K562 (cell line): ENCODE results near the gene AFDN. TPM values are rescaled to one million over a fixed set of nuclear protein-coding genes. Genes with fewer than 3 reads are reported as not detected.
A peak's percentile ranks its signal among the peaks of the same experiment; 100 is the strongest.

Experiments
- ATF3 ChIP-seq, 2 experiments: fragments of 450-650 bp in 1 of 2; sonication (generic) in 1 of 2; formaldehyde crosslinking in 1 of 2; IDR thresholded peaks in 1 of 2; conservative IDR thresholded peaks in 1 of 2; 2 replicates each; pipeline versions ENCODE4 v1.6.1 to v1.8.1; 2016 to 2023; ENCODE audit warnings: mild to moderate bottlenecking in 2 of 2, moderate library complexity in 2 of 2, inconsistent platforms in 1 of 2, missing genetic modification reagents in 1 of 2
- C11orf30 ChIP-seq: fragments of 450-650 bp; IDR thresholded peaks from 2 replicates; pipeline ENCODE4 v1.6.1; 2016; ENCODE audit warnings: low read depth, mild to moderate bottlenecking
- CREBBP ChIP-seq: IDR thresholded peaks from one replicate; pipeline ENCODE4 v1.6.1; 2012; ENCODE audit warnings: low read depth, mild to moderate bottlenecking, control low read depth, inconsistent platforms, low read length
- E2F4 ChIP-seq: sonication (generic); formaldehyde crosslinking; IDR thresholded peaks from 2 replicates; pipeline ENCODE4 v1.8.0; 2022; ENCODE audit warnings: mild to moderate bottlenecking, low read depth, missing genetic modification reagents
- ESRRA ChIP-seq: fragments of 450-650 bp; IDR thresholded peaks from 2 replicates; pipeline ENCODE4 v1.6.1; 2014; ENCODE audit warnings: low read depth, mild to moderate bottlenecking, moderate library complexity, borderline replicate concordance
- ETS2 ChIP-seq: IDR thresholded peaks from 2 replicates; pipeline ENCODE4 v1.6.1; 2016; ENCODE audit warnings: borderline replicate concordance, missing genetic modification characterization, mild to moderate bottlenecking, moderate library complexity, missing compliant biosample characterization; ENCODE audit not compliant: poor library complexity, severe bottlenecking
- FOS ChIP-seq: IDR thresholded peaks from 3 replicates; pipeline ENCODE4 v1.6.1; 2011; ENCODE audit not compliant: insufficient read length; ENCODE audit errors: extremely low read depth
- GATA2 ChIP-seq: sonication (generic); formaldehyde crosslinking; IDR thresholded peaks from 2 replicates; pipeline ENCODE4 v1.4.0; 2020; ENCODE audit warnings: mild to moderate bottlenecking, missing genetic modification reagents
- HCFC1 ChIP-seq: IDR thresholded peaks from 2 replicates; pipeline ENCODE4 v1.6.1; 2012; ENCODE audit warnings: low read depth, low read length, improper control_type of control experiment
- HMG20A ChIP-seq: fragments of 450-650 bp; formaldehyde crosslinking; conservative IDR thresholded peaks from 2 replicates; pipeline ENCODE4 v1.4.0; 2020; ENCODE audit warnings: mild to moderate bottlenecking, mixed read lengths
- KDM4B ChIP-seq, 2 experiments: fragments of 450-650 bp in 1 of 2; sonication (generic) in 1 of 2; IDR thresholded peaks; 2 replicates each; pipeline ENCODE4 v1.6.1; 2016 to 2017; ENCODE audit warnings: borderline replicate concordance in 2 of 2, antibody characterized with exemption in 1 of 2, low read depth in 1 of 2, mild to moderate bottlenecking in 1 of 2
- KLF16 ChIP-seq: IDR thresholded peaks from 2 replicates; pipeline ENCODE4 v1.6.1; 2016; ENCODE audit warnings: antibody characterized with exemption
- MBD1 ChIP-seq: fragments of 250-450 bp; sonication (Bioruptor Pico); IDR thresholded peaks from 2 replicates; pipeline ENCODE4 v1.8.0; 2022; ENCODE audit warnings: inconsistent platforms
- NFIX ChIP-seq: fragments of 250-450 bp; sonication (Bioruptor Pico); IDR thresholded peaks from 2 replicates; pipeline ENCODE4 v1.4.0; 2020; ENCODE audit warnings: low read depth, mild to moderate bottlenecking, moderate library complexity
- NONO ChIP-seq, 2 experiments: fragments of 200-400 bp in 1 of 2; fragments of 450-650 bp in 1 of 2; formaldehyde crosslinking in 1 of 2; IDR thresholded peaks; 2 replicates each; pipeline ENCODE4 v1.6.1; 2017; ENCODE audit warnings: low read depth in 2 of 2, mild to moderate bottlenecking in 2 of 2, moderate library complexity in 2 of 2, low read length in 1 of 2
- PHB ChIP-seq: fragments of 250-450 bp; sonication (Bioruptor Pico); IDR thresholded peaks from 2 replicates; pipeline ENCODE4 v1.5.0; 2021
- PRPF4 ChIP-seq: fragments of 200-400 bp; formaldehyde crosslinking; IDR thresholded peaks from one replicate; pipeline ENCODE4 v1.6.1; 2017; ENCODE audit warnings: low read length, low read depth, mild to moderate bottlenecking; ENCODE audit not compliant: insufficient read depth, poor library complexity, severe bottlenecking
- RB1 ChIP-seq: fragments of 450-650 bp; IDR thresholded peaks from 2 replicates; pipeline ENCODE4 v1.6.1; 2017; ENCODE audit warnings: low read depth, mild to moderate bottlenecking
- RBFOX2 ChIP-seq: fragments of 200-400 bp; formaldehyde crosslinking; IDR thresholded peaks from 2 replicates; pipeline ENCODE4 v1.6.1; 2017; ENCODE audit warnings: low read depth, mild to moderate bottlenecking, low read length, moderate library complexity
- TCF3 ChIP-seq: sonication (generic); formaldehyde crosslinking; IDR thresholded peaks from 2 replicates; pipeline ENCODE4 v1.4.0; 2020; ENCODE audit warnings: mild to moderate bottlenecking, missing genetic modification reagents
- XRCC5 ChIP-seq: fragments of 200-400 bp; formaldehyde crosslinking; IDR thresholded peaks from 2 replicates; pipeline ENCODE4 v1.6.1; 2017; ENCODE audit warnings: low read depth, mild to moderate bottlenecking, low read length
- ZNF253 ChIP-seq: fragments of 250-450 bp; sonication (Bioruptor Pico); conservative IDR thresholded peaks from 2 replicates; pipeline ENCODE4 v1.6.1; 2021; ENCODE audit warnings: mild to moderate bottlenecking
- ZNF444 ChIP-seq: fragments of 250-450 bp; sonication (Bioruptor Pico); IDR thresholded peaks from 2 replicates; pipeline ENCODE4 v1.4.0; 2020; ENCODE audit warnings: mild to moderate bottlenecking, moderate library complexity
- ZNF507 ChIP-seq: conservative IDR thresholded peaks from 2 replicates; pipeline ENCODE4 v1.6.1; 2017; ENCODE audit warnings: missing genetic modification characterization, missing compliant biosample characterization
- polyA plus RNA-seq, 8 experiments: library from polyadenylated mRNA; depleted of rRNA in 4 of 8; stranded (reverse) in 5 of 8; unstranded in 3 of 8; fragments of >200 nt; fragmentation: Nextera tagmentation in 2 of 8; fragmentation: Illumina TruSeq in 1 of 8; extraction: Ambion mirVana in 2 of 8; extraction: Trizol in 1 of 8; gene quantifications; 2 replicates each; pipeline versions ENCODE4 v1.2.1 to v1.2.3, GENCODE V29; 2011 to 2014; ENCODE audit warnings: inconsistent platforms in 1 of 8, missing spikeins in 1 of 8
- total RNA-seq, 7 experiments: library from RNA; depleted of rRNA in 6 of 7; stranded (reverse); fragments of >200 nt in 6 of 7; fragmentation: Illumina TruSeq in 2 of 7; extraction: Trizol in 2 of 7; gene quantifications; 2 replicates each; pipeline versions ENCODE4 v1.2.1 to v1.2.3, GENCODE V29; 2011 to 2021; ENCODE audit warnings: low replicate concordance in 1 of 7

The AFDN gene
- total and polyA plus RNA-seq, 9 of the 15 experiments (the other 6 are each of a cell fraction or from before 2014, with no cell fraction given) = 7.2 to 129 (median 105) TPM

- peak in 1 of 2 experiments; percentile 65; a peak in 1 of 4 replicates for TF ChIP-seq NONO (IDR thresholded peaks at IDR 0.05; ENCODE audit: low read depth in 2 of 2, low read length in 1 of 2)
- no peak for TF ChIP-seq ZNF253
- TF ChIP-seq ETS2 (tag) = no peak
- no peak for TF ChIP-seq HMG20A
- no peak for TF ChIP-seq ZNF444 (CRISPR knock-in tag)
- no peak for TF ChIP-seq XRCC5
- no peak for TF ChIP-seq PHB (CRISPR knock-in tag)
- peak; percentile 58 for TF ChIP-seq RBFOX2
- TF ChIP-seq HCFC1 = no peak
- no peak for TF ChIP-seq GATA2 (CRISPR knock-in tag)
- no peak for TF ChIP-seq E2F4 (CRISPR knock-in tag)
- TF ChIP-seq ESRRA = no peak
- no peak for TF ChIP-seq CREBBP
- TF ChIP-seq C11orf30 = no peak
- no peak for TF ChIP-seq PRPF4
- TF ChIP-seq ATF3 (IDR thresholded peaks at IDR 0.05) = no peak
- TF ChIP-seq ATF3 (CRISPR knock-in tag; conservative IDR thresholded peaks at IDR 0.05) = no peak
- no peak for TF ChIP-seq TCF3 (CRISPR knock-in tag)
- TF ChIP-seq KDM4B (IDR thresholded peaks at IDR 0.05; ENCODE audit: borderline replicate concordance in 2 of 2, low read depth in 1 of 2) = no peak
- TF ChIP-seq KLF16 = no peak
- TF ChIP-seq MBD1 (CRISPR knock-in tag) = no peak
- TF ChIP-seq FOS = no peak
- no peak for TF ChIP-seq RB1
- TF ChIP-seq ZNF507 (tag) = no peak
- no peak for TF ChIP-seq NFIX (CRISPR knock-in tag)
These were observed 1.1 kb upstream of the AFDN start (continued) for GRCh38 chr6:167825332-167826229.
